Measurements from ENCODE around the gene NUMBL.

DNA sequence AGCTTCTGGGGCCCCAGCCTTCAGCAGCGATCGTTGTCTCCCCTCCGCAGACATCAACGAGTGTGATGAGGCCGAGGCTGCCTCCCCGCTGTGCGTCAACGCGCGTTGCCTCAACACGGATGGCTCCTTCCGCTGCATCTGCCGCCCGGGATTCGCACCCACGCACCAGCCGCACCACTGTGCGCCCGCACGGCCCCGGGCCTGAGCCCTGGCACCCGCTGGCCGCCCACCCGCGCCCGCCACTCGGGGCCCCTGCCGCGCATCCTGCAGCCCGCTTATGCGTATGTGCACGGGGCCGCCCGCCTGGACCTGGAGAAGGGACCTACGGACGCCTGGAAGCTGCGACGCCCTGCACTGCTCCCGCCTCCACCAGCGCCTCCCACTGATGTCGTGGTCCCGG is 61.1 kb downstream of the NUMBL start:
- TF ChIP-seq, protein P1, sequence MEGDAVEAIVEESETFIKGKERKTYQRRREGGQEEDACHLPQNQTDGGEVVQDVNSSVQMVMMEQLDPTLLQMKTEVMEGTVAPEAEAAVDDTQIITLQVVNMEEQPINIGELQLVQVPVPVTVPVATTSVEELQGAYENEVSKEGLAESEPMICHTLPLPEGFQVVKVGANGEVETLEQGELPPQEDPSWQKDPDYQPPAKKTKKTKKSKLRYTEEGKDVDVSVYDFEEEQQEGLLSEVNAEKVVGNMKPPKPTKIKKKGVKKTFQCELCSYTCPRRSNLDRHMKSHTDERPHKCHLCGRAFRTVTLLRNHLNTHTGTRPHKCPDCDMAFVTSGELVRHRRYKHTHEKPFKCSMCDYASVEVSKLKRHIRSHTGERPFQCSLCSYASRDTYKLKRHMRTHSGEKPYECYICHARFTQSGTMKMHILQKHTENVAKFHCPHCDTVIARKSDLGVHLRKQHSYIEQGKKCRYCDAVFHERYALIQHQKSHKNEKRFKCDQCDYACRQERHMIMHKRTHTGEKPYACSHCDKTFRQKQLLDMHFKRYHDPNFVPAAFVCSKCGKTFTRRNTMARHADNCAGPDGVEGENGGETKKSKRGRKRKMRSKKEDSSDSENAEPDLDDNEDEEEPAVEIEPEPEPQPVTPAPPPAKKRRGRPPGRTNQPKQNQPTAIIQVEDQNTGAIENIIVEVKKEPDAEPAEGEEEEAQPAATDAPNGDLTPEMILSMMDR (IDR thresholded peaks at IDR 0.05) = no peak
- TF ChIP-seq POLR2A (IDR thresholded peaks at IDR 0.05) (no peak), POLR2AphosphoS5 (IDR thresholded peaks at IDR 0.05) (no peak)

Data from suprapubic skin (tissue), 4 donors.